Measurements from ENCODE around the gene HNRNPH1.

HNRNPH1 gene

GRCh38 chr5:179621551-179622214 lies 1.8 kb downstream of the HNRNPH1 start:
- no peak for DNase-seq (ENCODE audit: low read depth)

- DNase-seq (ENCODE audit: low read depth): peak; percentile 50
Measured at GRCh38 chr5:179620703-179621350, 2.6 kb downstream of the HNRNPH1 start.

- no peak for DNase-seq (ENCODE audit: low read depth)
Measured at GRCh38 chr5:179620293-179620692, 3.2 kb downstream of the HNRNPH1 start.

GRCh38 chr5:179619776-179620175 lies 3.7 kb downstream of the HNRNPH1 start:
- DNase-seq (ENCODE audit: low read depth): peak; percentile 49

- DNase-seq (ENCODE audit: low read depth): no peak
Measured at GRCh38 chr5:179618923-179619554, 4.4 kb downstream of the HNRNPH1 start.

GRCh38 chr5:179617930-179618329 lies 5.5 kb downstream of the HNRNPH1 start:
- DNase-seq (ENCODE audit: low read depth): no peak

GRCh38 chr5:179616002-179616594 lies 7.4 kb downstream of the HNRNPH1 start:
- DNase-seq (ENCODE audit: low read depth): no peak

- no peak for DNase-seq (ENCODE audit: low read depth)
Measured at GRCh38 chr5:179615203-179615602, 8.3 kb downstream of the HNRNPH1 start.

GRCh38 chr5:179614745-179615144 lies 8.7 kb downstream of the HNRNPH1 start:
- DNase-seq (ENCODE audit: low read depth): no peak

GRCh38 chr5:179613460-179614071 lies 9.9 kb downstream of the HNRNPH1 start:
- DNase-seq (ENCODE audit: low read depth): no peak

- no peak for DNase-seq (ENCODE audit: low read depth)
Measured at GRCh38 chr5:179612577-179613459, 10.7 kb downstream of the HNRNPH1 start.

- DNase-seq (ENCODE audit: low read depth): no peak
Measured at GRCh38 chr5:179610903-179611265, 12.6 kb downstream of the HNRNPH1 start.

- DNase-seq (ENCODE audit: low read depth): no peak
Measured at GRCh38 chr5:179610109-179610902, 13.2 kb downstream of the HNRNPH1 start.

GRCh38 chr5:179609834-179610108 lies 13.7 kb downstream of the HNRNPH1 start:
- no peak for DNase-seq (ENCODE audit: low read depth)

- DNase-seq (ENCODE audit: low read depth): no peak
Measured at GRCh38 chr5:179608131-179608581, 15.3 kb downstream of the HNRNPH1 start.

GRCh38 chr5:179607160-179607931 lies 16.1 kb downstream of the HNRNPH1 start:
- no peak for DNase-seq (ENCODE audit: low read depth)

- no peak for DNase-seq (ENCODE audit: low read depth)
Measured at GRCh38 chr5:179606910-179607159, 16.6 kb downstream of the HNRNPH1 start.

GRCh38 chr5:179606071-179606909 lies 17.2 kb downstream of the HNRNPH1 start:
- no peak for DNase-seq (ENCODE audit: low read depth)

GRCh38 chr5:179605026-179605833 lies 18.2 kb downstream of the HNRNPH1 start:
- no peak for DNase-seq (ENCODE audit: low read depth)
